Heart right ventricle (tissue), 16 donors: ENCODE results near the gene INSYN2B. TPM values are rescaled to one million over a fixed set of nuclear protein-coding genes. Genes with fewer than 3 reads are reported as not detected.
A peak's percentile ranks its signal among the peaks of the same experiment; 100 is the strongest.

Experiments
- ATAC-seq, 8 donors: fragments of 200-7000 bp; cut with Tn5 transposase; one replicate each; pipeline ENCODE4 v1.9.1; 2020; ENCODE audit warnings: mild to moderate bottlenecking in 8 of 8, moderate library complexity in 8 of 8, moderate number of reproducible peaks in 1 of 8
- DNase-seq, 2 donors: peaks; one replicate each; pipeline ENCODE4 v3.0.0-alpha.2; 2020
- H3K27ac ChIP-seq, 10 donors: fragments of 200-600 bp; sonication (generic) in 2 of 10; one replicate each; pipeline versions ENCODE4 v1.5.0 to v1.8.0; 2020 to 2022; ENCODE audit warnings: mild to moderate bottlenecking in 3 of 10
- H3K27me3 ChIP-seq, 7 donors: fragments of 200-600 bp; one replicate each; pipeline ENCODE4 v1.8.0; 2021 to 2022; ENCODE audit warnings: mild to moderate bottlenecking in 2 of 7
- H3K36me3 ChIP-seq, 9 donors: fragments of 200-600 bp; sonication (generic) in 1 of 9; one replicate each; pipeline versions ENCODE4 v1.5.0 to v1.8.0; 2020 to 2022; ENCODE audit warnings: mild to moderate bottlenecking in 2 of 9
- H3K4me1 ChIP-seq, 9 donors: fragments of 200-600 bp; sonication (generic) in 1 of 9; one replicate each; pipeline versions ENCODE4 v1.5.0 to v1.8.0; 2020 to 2022; ENCODE audit warnings: mild to moderate bottlenecking in 4 of 9
- H3K4me3 ChIP-seq, 10 donors: fragments of 200-600 bp; sonication (generic) in 2 of 10; one replicate each; pipeline versions ENCODE4 v1.5.0 to v1.8.0; 2020 to 2022; ENCODE audit warnings: mild to moderate bottlenecking in 7 of 10, moderate library complexity in 2 of 10
- H3K9me3 ChIP-seq, 11 donors: fragments of 200-600 bp in 10 of 11; sonication (generic) in 2 of 11; one replicate each; pipeline versions ENCODE4 v1.5.0 to v1.8.0; 2013 to 2022; ENCODE audit warnings: mild to moderate bottlenecking in 2 of 11, control low read depth in 1 of 11, moderate library complexity in 1 of 11
- CTCF ChIP-seq, 9 donors: fragments of 200-600 bp; sonication (generic) in 2 of 9; IDR thresholded peaks; one replicate each; pipeline versions ENCODE4 v1.5.0 to v1.8.0; 2021 to 2022; ENCODE audit warnings: antibody characterized with exemption in 9 of 9, mild to moderate bottlenecking in 5 of 9, moderate library complexity in 1 of 9
- WGBS, 2 donors: extraction: QIAGEN DNeasy Blood & Tissue Kit; methylation state at CpG; one replicate each; pipeline ENCODE4 v1.1.7; 2013; ENCODE audit warnings: inconsistent platforms in 1 of 2; 5-methylcytosine and 5-hydroxymethylcytosine counted together
- intact Hi-C, 10 donors: fragments of 100-400 bp; cut with DNase I; formaldehyde crosslinking; loops; one replicate each; pipeline versions ENCODE4 v1.11.1 to v1.14.2; 2022
- polyA plus RNA-seq, 2 donors: library from polyadenylated mRNA; stranded (reverse); fragments of 200-250 nt; gene quantifications; one replicate each; pipeline ENCODE4 v1.2.3, GENCODE V29; 2013
- total RNA-seq, 10 donors: library from RNA; stranded (reverse); fragmentation: NEBNext Ultra II Directional in 3 of 10; extraction: Animal tissue kit (Norgen Biotek cat#: 25700) in 3 of 10; gene quantifications; one replicate each; pipeline versions ENCODE4 v1.2.1 to v1.2.4, GENCODE V29; 2021 to 2023
- donor health status: Arrhythmogenic right ventricular cardiomyopathy.
- donor health status: ischemic (EF 13 %, LVEDD 7.1; RV severe dilation, severe dysfunction).
- donor health status: healthy with polysubstance abuse.
- donor health status: DM: no; HTN: yes; CAD: no.
- donor health status: DM: no; HTN: no; CAD: no.
- donor health status: ischemic (EF 25% LVEDD 6.9; RV normal size, moderate dysfunction).
- donor health status: ischemic (EF 25% LVEDD 5.7; RV mildly dilated, moderate dysfunction).
- donor health status: healthy.
- donor health status: DM: yes; HTN: yes; CAD: no.
- donor health status: Ischemic cardiomyopathy.
- donor health status: ischemic (EF 35%, LVEDD 5.7; RV mildly dilated, moderate dysfunction).
- donor health status: nonischemic (EF 11% LVEDD 7.7; RV severe dilation, severe dysfunction).
- donor health status: DM: yes; HTN: yes; CAD: no.
- donor health status: PGD.
- donor health status: ischemic (EF 29% LVEDD 5.4; RV normal size, mild dysfunction).
- donor health status: nonischemic (EF 23%, LVEDD 6.1; RV moderate dilation, normal function).

INSYN2B gene
- total and polyA plus RNA-seq, 12 donors, result 0.09 to 0.87 (median 0.14) TPM; not detected in 7

- DNase-seq, result no peak
- H3K4me3 ChIP-seq, result peak overlapping the region in 1 of 10 donors; percentile 38
- H3K36me3 ChIP-seq, result peaks cover 0 to 11% (median 0%) of the 10 kb centered on the region in 9 donors
- WGBS, 2 donors, result 38 to 45% methylated on average over 7 of the region's 7 CpGs
- H3K9me3 ChIP-seq, result no peaks in the 10 kb centered on the region
- H3K27me3 ChIP-seq, result peaks cover 0 to 56% (median 21%) of the 10 kb centered on the region in 7 donors
- H3K4me1 ChIP-seq, result peaks cover 0 to 9% (median 0%) of the 10 kb centered on the region in 9 donors
- no peak for ATAC-seq
- no peak overlapping the region for H3K27ac ChIP-seq
- intact Hi-C loops, result no loop called here
- no peak for TF ChIP-seq CTCF (IDR thresholded peaks at IDR 0.05)
Observed at GRCh38 chr5:169978714-169979113, 1.6 kb downstream of the INSYN2B start.

- intact Hi-C loops, result no loop called here
- H3K9me3 ChIP-seq, result no peaks in the 10 kb centered on the region
- H3K4me3 ChIP-seq, result no peak overlapping the region
- DNase-seq (no peak), ATAC-seq (no peak)
- no peaks in the 10 kb centered on the region for H3K36me3 ChIP-seq
- H3K27me3 ChIP-seq, result peaks cover 0 to 34% (median 16%) of the 10 kb centered on the region in 7 donors
- no peak overlapping the region for H3K27ac ChIP-seq
- WGBS, 2 donors, result 69 to 70% methylated on average over 6 of the region's 6 CpGs
- no peak for TF ChIP-seq CTCF (IDR thresholded peaks at IDR 0.05)
- H3K4me1 ChIP-seq, result peaks cover 0 to 21% (median 0%) of the 10 kb centered on the region in 9 donors
Observed at GRCh38 chr5:169974121-169974770, 6.0 kb downstream of the INSYN2B start.

- DNase-seq (no peak), ATAC-seq (no peak)
- WGBS, 2 donors, result 63 to 65% methylated on average over 3 of the region's 3 CpGs
- H3K4me3 ChIP-seq, result no peak overlapping the region
- intact Hi-C loops, result no loop called here
- H3K27me3 ChIP-seq, result peaks cover 0 to 25% (median 7%) of the 10 kb centered on the region in 7 donors
- no peaks in the 10 kb centered on the region for H3K36me3 ChIP-seq
- no peak overlapping the region for H3K27ac ChIP-seq
- TF ChIP-seq CTCF (IDR thresholded peaks at IDR 0.05), result no peak
- H3K9me3 ChIP-seq, result no peaks in the 10 kb centered on the region
- H3K4me1 ChIP-seq, result peaks cover 0 to 21% (median 0%) of the 10 kb centered on the region in 9 donors
Observed at GRCh38 chr5:169973056-169973455, 7.2 kb downstream of the INSYN2B start.

GRCh38 chr5:169971780-169972179 lies 8.5 kb downstream of the INSYN2B start:
- ATAC-seq, result no peak
- 95% methylated on average over 1 of the region's 1 CpG for WGBS, 2 donors
- no peak for DNase-seq

More at GRCh38 chr5:169971780-169972179, 8.5 kb downstream of the INSYN2B start:
- TF ChIP-seq CTCF (IDR thresholded peaks at IDR 0.05), result no peak
- no peak overlapping the region for H3K4me3 ChIP-seq
- no peaks in the 10 kb centered on the region for H3K9me3 ChIP-seq
- peaks cover 0 to 17% (median 0%) of the 10 kb centered on the region in 9 donors for H3K4me1 ChIP-seq
- no peaks in the 10 kb centered on the region for H3K36me3 ChIP-seq
- intact Hi-C loops, result no loop called here
- H3K27ac ChIP-seq, result no peak overlapping the region
- peaks cover 0 to 25% (median 7%) of the 10 kb centered on the region in 7 donors for H3K27me3 ChIP-seq
